Fibroblast of villous mesenchyme (primary cell): Measurements from ENCODE around the gene ERVMER34-1. TPM values are rescaled to one million over a fixed set of nuclear protein-coding genes. Genes with fewer than 3 reads are reported as not detected.

Experiments used
- DNase-seq: peaks from one replicate; pipeline ENCODE4 v3.0.0-alpha.2; 2010; ENCODE audit warnings: low read depth
- H3K4me3 ChIP-seq: 2 replicates; pipeline ENCODE4 v1.5.1; 2011; ENCODE audit warnings: low read depth, mild to moderate bottlenecking, low read length
- small RNA-seq: library from RNA; depleted of rRNA; stranded (forward); fragments of <200 nt; gene quantifications from one replicate; pipeline ENCODE3, GENCODE V24; 2012
- total RNA-seq: library from RNA; depleted of rRNA; stranded (reverse); fragments of >200 nt; gene quantifications from 2 replicates; pipeline ENCODE4 v1.2.3, GENCODE V29; 2012
- TF ChIP-seq, protein P1 (sequence below): IDR thresholded peaks from 2 replicates; pipeline ENCODE4 v1.5.1; 2012; ENCODE audit warnings: low read depth, mild to moderate bottlenecking, low read length; ENCODE audit not compliant: insufficient read depth

ERVMER34-1 gene
- total RNA-seq, 1 donor, result under 0.01 TPM

DNA sequence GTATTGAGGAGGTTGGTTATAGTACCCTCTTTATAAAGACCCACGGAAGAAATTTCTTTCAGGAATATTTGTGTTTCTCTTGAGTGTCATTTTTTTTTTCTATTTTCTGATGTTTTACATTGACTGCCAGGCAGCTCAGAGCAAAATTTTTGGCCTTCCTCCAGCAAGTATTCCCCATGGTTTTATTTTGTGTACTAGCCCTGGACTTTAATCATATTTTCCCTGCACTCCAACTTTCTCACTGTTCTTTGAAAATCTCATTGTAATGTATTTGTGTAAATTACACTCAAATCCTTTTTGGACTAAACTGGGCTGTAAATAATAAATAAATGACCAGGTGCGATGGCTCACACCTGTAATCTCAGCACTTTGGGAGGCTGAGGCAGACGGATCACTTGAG, 46.6 kb downstream of the ERVMER34-1 start:
- H3K4me3 ChIP-seq, result no peak overlapping the region
- TF ChIP-seq, protein P1, sequence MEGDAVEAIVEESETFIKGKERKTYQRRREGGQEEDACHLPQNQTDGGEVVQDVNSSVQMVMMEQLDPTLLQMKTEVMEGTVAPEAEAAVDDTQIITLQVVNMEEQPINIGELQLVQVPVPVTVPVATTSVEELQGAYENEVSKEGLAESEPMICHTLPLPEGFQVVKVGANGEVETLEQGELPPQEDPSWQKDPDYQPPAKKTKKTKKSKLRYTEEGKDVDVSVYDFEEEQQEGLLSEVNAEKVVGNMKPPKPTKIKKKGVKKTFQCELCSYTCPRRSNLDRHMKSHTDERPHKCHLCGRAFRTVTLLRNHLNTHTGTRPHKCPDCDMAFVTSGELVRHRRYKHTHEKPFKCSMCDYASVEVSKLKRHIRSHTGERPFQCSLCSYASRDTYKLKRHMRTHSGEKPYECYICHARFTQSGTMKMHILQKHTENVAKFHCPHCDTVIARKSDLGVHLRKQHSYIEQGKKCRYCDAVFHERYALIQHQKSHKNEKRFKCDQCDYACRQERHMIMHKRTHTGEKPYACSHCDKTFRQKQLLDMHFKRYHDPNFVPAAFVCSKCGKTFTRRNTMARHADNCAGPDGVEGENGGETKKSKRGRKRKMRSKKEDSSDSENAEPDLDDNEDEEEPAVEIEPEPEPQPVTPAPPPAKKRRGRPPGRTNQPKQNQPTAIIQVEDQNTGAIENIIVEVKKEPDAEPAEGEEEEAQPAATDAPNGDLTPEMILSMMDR, result no peak
- no peak for DNase-seq

DNA sequence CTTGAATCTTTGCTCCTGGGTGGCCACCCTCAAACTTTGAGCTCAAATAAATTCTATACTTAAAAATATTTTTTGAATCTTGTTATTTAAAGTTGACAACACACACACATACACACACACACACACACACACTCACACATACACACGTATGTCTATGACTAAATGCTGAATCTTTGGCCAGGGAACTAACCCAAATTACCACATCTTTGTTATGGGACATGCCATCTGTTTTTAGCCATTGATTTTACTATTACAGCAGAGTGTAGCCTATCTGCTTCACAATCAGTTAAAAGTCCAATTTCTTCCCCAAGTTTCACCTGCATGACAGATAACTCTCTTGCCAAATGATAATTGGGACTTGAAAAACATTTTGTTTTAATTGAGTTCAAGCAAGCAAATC, 47.1 kb downstream of the ERVMER34-1 start:
- DNase-seq, result no peak
- no peak overlapping the region for H3K4me3 ChIP-seq
- TF ChIP-seq, protein P1, result no peak

DNA sequence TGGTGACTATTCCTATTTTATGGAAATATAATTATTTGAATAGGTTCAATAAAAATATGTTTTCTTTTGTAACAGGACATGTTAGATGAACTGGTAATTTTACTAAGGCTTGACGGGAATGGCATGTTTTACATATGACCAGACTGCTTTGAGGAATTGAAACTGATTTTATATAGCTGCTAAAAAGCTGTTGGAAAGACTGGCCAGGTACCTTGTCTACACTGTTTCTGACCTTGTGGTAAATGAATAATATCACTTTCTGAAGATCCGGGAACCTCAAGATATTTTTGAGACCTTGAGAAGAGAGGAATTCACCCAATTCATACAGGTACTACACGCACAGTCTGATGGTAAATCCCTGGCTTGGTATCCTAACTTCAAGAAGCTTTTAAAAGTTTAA, 50.0 kb downstream of the ERVMER34-1 start:
- TF ChIP-seq, protein P1, result no peak
- no peak overlapping the region for H3K4me3 ChIP-seq
- no peak for DNase-seq

DNA sequence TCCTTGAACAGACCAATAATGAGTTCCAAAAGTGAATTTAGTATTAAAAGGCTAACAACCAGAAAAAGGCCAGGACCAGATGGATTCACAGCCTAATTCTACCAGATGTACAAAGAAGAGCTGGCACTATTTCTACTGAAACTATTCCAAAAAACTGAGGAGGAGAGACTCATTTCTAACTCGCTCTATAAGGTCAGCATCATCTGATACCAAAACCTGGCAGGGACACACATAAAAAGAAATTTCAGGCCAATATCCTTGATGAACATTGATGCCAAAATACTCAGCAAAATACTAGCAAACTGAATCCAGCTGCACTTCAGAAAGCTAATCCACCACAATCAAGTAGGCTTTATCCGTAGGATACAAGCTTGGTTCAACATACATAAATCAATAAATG, 56.3 kb downstream of the ERVMER34-1 start:
- no peak overlapping the region for H3K4me3 ChIP-seq
- no peak for DNase-seq
- TF ChIP-seq, protein P1, result no peak

DNA sequence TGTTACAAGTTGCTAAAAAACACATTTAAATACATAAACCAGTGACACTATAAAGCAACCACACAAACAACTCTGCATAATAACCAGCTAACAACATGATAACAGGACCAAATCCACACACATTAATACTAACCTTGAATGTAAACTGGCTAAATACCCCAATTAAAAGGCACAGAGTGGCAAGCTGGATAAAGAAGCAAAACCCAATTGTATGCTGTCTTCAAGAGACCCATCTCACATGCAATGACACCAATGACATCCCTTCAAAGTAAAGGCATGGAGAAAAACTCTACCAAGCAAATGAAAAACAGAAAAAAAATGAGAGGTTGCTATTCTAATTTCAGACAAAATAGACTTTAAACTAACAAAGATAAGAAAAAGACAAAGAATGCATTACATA, 57.7 kb downstream of the ERVMER34-1 start:
- TF ChIP-seq, protein P1, result no peak
- DNase-seq, result no peak
- no peak overlapping the region for H3K4me3 ChIP-seq

Small RNAs within 50 kb of the gene (small RNA-seq; reads per million reads assigned to genes)
- gene MIR4449 (5.6 reads per million, percentile 83 among the genes with 10 or more reads in this experiment), gene RF00019 (not detected), gene RF00568 (not detected), gene SNORA26 (138 reads per million, percentile 97 among the genes with 10 or more reads in this experiment)

Other genes with a start within 250 kb of the ERVMER34-1 start
- 13.5 and 19.4 TPM in 2 replicates for gene USP46, start 92.1 kb downstream of the ERVMER34-1 start, total RNA-seq
- 0.43 and 1.3 TPM in 2 replicates for gene RASL11B, start 110.9 kb upstream of the ERVMER34-1 start, total RNA-seq